ENCODE results near the gene UACA. TPM values are rescaled to one million over a fixed set of nuclear protein-coding genes. Genes with fewer than 3 reads are reported as not detected.

UACA gene
- total and polyA plus RNA-seq, 2 donors (not counting 3 experiments of a cell fraction or from before 2014, with no cell fraction given): 167 to 292 TPM

DNA sequence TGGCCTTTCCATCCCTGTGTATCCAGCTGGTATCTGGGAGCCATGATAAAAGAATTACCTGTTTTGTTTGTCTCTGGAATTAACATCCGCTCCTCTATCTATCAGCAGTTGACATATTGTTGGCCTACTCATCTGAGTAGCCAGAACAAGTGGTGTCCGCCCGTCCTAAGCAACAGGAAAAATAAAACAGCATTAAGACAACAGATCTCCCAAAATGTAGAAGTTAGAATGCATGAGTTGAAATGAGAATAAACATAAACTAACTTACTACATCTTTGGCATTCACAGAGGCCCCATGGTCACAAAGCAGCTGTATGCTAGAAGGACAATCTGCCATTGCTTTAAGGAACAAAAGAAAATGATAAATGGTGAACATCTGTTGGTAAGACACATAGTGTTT, 75.9 kb downstream of the UACA start:
- ChIA-PET POLR2A (interaction anchor here (0.6 kb wide), 1 partner anchor 167 kb away, joined by 3 read pairs; no protein-coding TSS in a partner anchor), CTCF (interaction anchor here (3.9 kb wide), 2 partner anchors 35 to 124 kb away, joined by 14 to 33 read pairs; no protein-coding TSS in a partner anchor)
- Histone ChIP-seq H3K79me2 (ENCODE audit: control insufficient read depth, insufficient read depth, low read length) (peaks cover 19% of the 10 kb centered on the region), H3K9me3 (replicated peaks; ENCODE audit: control insufficient read depth, insufficient read depth, low read length) (no peaks in the 10 kb centered on the region), H2AFZ (ENCODE audit: low read depth, low read length) (no peak overlapping the region), H3K4me2 (ENCODE audit: insufficient read depth, low read length) (no peak overlapping the region), H4K20me1 (replicated peaks; ENCODE audit: control insufficient read depth, extremely low read depth, insufficient read depth, low read length) (no peaks in the 10 kb centered on the region), H3K4me1 (ENCODE audit: control insufficient read depth, extremely low read depth, insufficient read depth, low read length) (peaks cover 29% of the 10 kb centered on the region), H3K4me3 (replicated peaks in 1 of 3; ENCODE audit: insufficient read depth in 1 of 3, low read depth in 1 of 3, low read length in 3 of 3) (no peak overlapping the region), H3K27me3 (ENCODE audit: control insufficient read depth in 2 of 2, insufficient read depth in 2 of 2, low read length in 2 of 2) (no peaks in the 10 kb centered on the region), H3K36me3 (ENCODE audit: control insufficient read depth in 2 of 2, extremely low read depth in 1 of 2, insufficient read depth in 2 of 2, low read length in 2 of 2) (peaks cover 4 to 30% of the 10 kb centered on the region in 2 experiments), H3K27ac (ENCODE audit: insufficient read depth, low read depth, low read length) (no peak overlapping the region), H3K9me1 (replicated peaks; ENCODE audit: control insufficient read depth, extremely low read depth, insufficient read depth, low read length) (no peaks in the 10 kb centered on the region), H3K9ac (replicated peaks; ENCODE audit: extremely low read depth, insufficient read depth, low read length) (no peak overlapping the region)
- dilution Hi-C loops (cut with MboI; ENCODE audit: extremely low pct_ligation_motif_present, low sequenced_read_pairs): no loop called here
- FAIRE-seq: no peak
- intact Hi-C loops (cut with micrococcal nuclease): no loop called here
- no TSS peak for BruUV-seq (replicated peaks)
- DNase-seq (ENCODE audit: low read depth, low spot score): no peak
- TF ChIP-seq MYC (IDR thresholded peaks at IDR 0.05; ENCODE audit: low read depth, low read length) (no peak), JUN (IDR thresholded peaks at IDR 0.05; ENCODE audit: borderline replicate concordance, insufficient read depth, insufficient read length, low read depth) (no peak), CTCF (IDR thresholded peaks at IDR 0.05; ENCODE audit: extremely low read depth in 1 of 2, insufficient read depth in 1 of 2, low read depth in 1 of 2, low read length in 2 of 2) (no peak), POLR2AphosphoS5 (IDR thresholded peaks at IDR 0.05; ENCODE audit: insufficient read depth, low read depth, low read length) (no peak), EZH2 (IDR thresholded peaks at IDR 0.05; ENCODE audit: borderline replicate concordance, low read depth, low read length, severe bottlenecking) (no peak)
- TF ChIP-seq, protein P1, sequence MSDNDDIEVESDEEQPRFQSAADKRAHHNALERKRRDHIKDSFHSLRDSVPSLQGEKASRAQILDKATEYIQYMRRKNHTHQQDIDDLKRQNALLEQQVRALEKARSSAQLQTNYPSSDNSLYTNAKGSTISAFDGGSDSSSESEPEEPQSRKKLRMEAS (IDR thresholded peaks at IDR 0.05; ENCODE audit: insufficient read depth, insufficient read length): no peak
